ENCODE results near the gene NCLN. TPM values are rescaled to one million over a fixed set of nuclear protein-coding genes. Genes with fewer than 3 reads are reported as not detected.

The NCLN gene, protein sequence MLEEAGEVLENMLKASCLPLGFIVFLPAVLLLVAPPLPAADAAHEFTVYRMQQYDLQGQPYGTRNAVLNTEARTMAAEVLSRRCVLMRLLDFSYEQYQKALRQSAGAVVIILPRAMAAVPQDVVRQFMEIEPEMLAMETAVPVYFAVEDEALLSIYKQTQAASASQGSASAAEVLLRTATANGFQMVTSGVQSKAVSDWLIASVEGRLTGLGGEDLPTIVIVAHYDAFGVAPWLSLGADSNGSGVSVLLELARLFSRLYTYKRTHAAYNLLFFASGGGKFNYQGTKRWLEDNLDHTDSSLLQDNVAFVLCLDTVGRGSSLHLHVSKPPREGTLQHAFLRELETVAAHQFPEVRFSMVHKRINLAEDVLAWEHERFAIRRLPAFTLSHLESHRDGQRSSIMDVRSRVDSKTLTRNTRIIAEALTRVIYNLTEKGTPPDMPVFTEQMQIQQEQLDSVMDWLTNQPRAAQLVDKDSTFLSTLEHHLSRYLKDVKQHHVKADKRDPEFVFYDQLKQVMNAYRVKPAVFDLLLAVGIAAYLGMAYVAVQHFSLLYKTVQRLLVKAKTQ
- 10 to 100 TPM in 11 of 12 donors, not detected in 1; 17.7 to 44.3 (median 24.3) TPM for polyA plus RNA-seq (ENCODE audit: insufficient read length in 12 of 12)
- long read RNA-seq, donor 1, full-length matches to known transcripts = 4 of 4 reads
- long read RNA-seq, donor 1, partial matches to known transcripts = 0 of 4 reads
- long read RNA-seq, donor 1, other reads (novel, unspliced or antisense) = 0 of 4 reads
- long read RNA-seq, donor 2, full-length matches to known transcripts = 2 of 2 reads
- long read RNA-seq, donor 2, partial matches to known transcripts = 0 of 2 reads
- long read RNA-seq, donor 2, other reads (novel, unspliced or antisense) = 0 of 2 reads
- long read RNA-seq, donor 3, full-length matches to known transcripts = 1 of 1 reads
- long read RNA-seq, donor 3, partial matches to known transcripts = 0 of 1 reads
- long read RNA-seq, donor 3, other reads (novel, unspliced or antisense) = 0 of 1 reads
- long read RNA-seq, donor 4, full-length matches to known transcripts = 1 of 1 reads
- long read RNA-seq, donor 4, partial matches to known transcripts = 0 of 1 reads
- long read RNA-seq, donor 4, other reads (novel, unspliced or antisense) = 0 of 1 reads
- long read RNA-seq, donor 5, full-length matches to known transcripts = 3 of 3 reads
- long read RNA-seq, donor 5, partial matches to known transcripts = 0 of 3 reads
- long read RNA-seq, donor 5, other reads (novel, unspliced or antisense) = 0 of 3 reads
- long read RNA-seq, donor 6, full-length matches to known transcripts = 1 of 1 reads
- long read RNA-seq, donor 6, partial matches to known transcripts = 0 of 1 reads
- long read RNA-seq, donor 6, other reads (novel, unspliced or antisense) = 0 of 1 reads
- long read RNA-seq, donor 7, full-length matches to known transcripts = 2 of 2 reads
- long read RNA-seq, donor 7, partial matches to known transcripts = 0 of 2 reads
- long read RNA-seq, donor 7, other reads (novel, unspliced or antisense) = 0 of 2 reads
- long read RNA-seq, donor 8, full-length matches to known transcripts = 1 of 1 reads
- long read RNA-seq, donor 8, partial matches to known transcripts = 0 of 1 reads
- long read RNA-seq, donor 8, other reads (novel, unspliced or antisense) = 0 of 1 reads
- long read RNA-seq, donor 9, full-length matches to known transcripts = 2 of 2 reads
- long read RNA-seq, donor 9, partial matches to known transcripts = 0 of 2 reads
- long read RNA-seq, donor 9, other reads (novel, unspliced or antisense) = 0 of 2 reads
- long read RNA-seq, donor 10, full-length matches to known transcripts = 2 of 7 reads
- long read RNA-seq, donor 10, partial matches to known transcripts = 0 of 7 reads
- long read RNA-seq, donor 10, other reads (novel, unspliced or antisense) = 5 of 7 reads
- long read RNA-seq, donor 11, full-length matches to known transcripts = 1 of 1 reads
- long read RNA-seq, donor 11, partial matches to known transcripts = 0 of 1 reads
- long read RNA-seq, donor 11, other reads (novel, unspliced or antisense) = 0 of 1 reads

DNA sequence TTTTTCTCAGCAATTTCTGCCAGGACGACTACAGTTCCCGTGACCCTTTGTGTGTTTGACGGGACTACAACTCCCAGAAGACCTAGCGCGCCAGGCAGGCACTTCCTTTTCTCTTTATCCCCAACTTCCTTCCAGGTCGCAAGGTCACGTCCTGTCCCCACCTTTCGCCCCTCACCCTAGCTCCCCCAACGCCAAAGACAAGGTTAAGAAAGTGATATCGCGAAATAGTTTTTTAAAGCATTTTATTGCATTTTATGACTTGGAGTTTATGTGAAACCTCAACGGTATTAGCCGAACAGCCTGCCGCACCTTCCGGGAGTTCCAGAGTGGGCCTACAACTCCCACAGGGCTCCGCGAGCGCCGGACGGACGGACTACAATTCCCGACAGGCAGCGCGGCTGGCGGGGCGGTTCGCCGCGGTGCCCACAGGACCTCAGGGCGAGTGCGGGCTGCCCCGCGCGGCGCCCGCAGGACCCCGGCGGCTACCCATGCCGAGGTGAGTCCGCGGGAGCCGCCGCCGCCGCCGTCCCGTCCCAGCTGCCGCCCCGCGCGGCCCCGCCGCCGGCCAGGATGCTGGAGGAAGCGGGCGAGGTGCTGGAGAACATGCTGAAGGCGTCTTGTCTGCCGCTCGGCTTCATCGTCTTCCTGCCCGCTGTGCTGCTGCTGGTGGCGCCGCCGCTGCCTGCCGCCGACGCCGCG, at the start of gene NCLN:
NCLN (plus strand) TSS at position 470 of the 699 bp plus-strand sequence; CDS start at position 571, 101 bp downstream.
- DNase-seq = peak; percentile 98

DNA sequence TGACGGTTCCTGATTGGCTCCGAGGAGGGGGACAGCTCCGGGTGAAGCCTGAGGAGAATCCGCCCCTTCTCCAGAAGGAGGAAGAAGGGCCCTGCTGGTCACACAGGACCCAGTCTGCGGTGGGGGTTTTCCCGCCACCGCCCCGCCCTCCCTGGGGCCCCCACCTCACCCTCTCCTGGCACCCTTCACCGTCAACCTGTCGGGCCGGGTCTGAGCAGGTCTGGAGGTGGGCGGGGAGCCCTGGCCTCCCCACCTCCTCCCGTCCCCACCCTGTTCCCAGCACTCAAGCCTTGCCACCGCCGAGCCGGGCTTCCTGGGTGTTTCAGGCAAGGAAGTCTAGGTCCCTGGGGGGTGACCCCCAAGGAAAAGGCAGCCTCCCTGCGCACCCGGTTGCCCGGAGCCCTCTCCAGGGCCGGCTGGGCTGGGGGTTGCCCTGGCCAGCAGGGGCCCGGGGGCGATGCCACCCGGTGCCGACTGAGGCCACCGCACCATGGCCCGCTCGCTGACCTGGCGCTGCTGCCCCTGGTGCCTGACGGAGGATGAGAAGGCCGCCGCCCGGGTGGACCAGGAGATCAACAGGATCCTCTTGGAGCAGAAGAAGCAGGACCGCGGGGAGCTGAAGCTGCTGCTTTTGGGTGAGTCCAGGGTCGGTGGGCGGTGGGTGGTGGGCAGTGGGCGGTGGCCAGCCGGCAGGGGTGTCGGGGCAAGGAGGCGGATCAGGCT, 49.6 kb upstream of the NCLN start, which contains the start of gene GNA15:
GNA15 (plus strand) TSS at position 73 of the 723 bp plus-strand sequence; CDS start at position 491, 418 bp downstream.
- no peak for DNase-seq

DNA sequence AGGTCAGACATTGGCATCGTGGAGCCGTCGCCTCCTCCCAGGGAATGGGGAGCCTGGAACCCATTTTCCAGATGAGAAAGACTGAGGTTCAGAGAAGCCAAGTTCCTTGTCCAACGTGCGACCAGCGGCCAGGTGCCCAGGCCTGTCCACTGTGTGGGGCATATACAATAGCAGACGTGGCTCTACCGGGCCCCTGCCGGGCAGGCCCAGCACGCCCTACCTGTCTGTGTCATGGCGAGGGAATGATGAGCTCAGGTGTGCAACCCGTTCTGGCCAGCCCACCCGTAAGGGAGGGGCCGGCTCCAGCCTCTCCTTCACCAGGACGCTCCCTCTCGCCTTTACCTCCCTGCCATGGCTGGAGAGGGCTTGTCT, 49.1 kb upstream of the NCLN start:
- no peak for DNase-seq

DNA sequence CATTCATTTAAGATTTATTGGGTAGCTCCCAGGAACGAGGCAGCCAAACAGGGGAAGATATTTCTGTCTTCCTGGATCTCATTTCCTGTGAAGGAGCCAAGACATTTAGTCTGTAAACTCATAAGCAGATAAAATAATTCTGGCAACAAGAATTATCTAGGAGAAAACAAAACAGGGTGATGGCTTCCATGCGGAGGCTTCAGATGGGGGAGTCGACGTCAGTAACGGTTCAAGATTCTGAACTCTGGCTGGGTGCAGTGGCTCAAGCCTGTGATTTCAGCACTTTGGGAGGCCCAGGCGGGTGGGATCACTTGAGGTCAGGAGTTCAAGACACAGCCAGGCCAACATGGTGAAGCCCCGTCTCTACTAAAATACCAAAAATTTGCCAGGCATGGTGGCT, 48.6 kb upstream of the NCLN start:
- no peak for DNase-seq

DNA sequence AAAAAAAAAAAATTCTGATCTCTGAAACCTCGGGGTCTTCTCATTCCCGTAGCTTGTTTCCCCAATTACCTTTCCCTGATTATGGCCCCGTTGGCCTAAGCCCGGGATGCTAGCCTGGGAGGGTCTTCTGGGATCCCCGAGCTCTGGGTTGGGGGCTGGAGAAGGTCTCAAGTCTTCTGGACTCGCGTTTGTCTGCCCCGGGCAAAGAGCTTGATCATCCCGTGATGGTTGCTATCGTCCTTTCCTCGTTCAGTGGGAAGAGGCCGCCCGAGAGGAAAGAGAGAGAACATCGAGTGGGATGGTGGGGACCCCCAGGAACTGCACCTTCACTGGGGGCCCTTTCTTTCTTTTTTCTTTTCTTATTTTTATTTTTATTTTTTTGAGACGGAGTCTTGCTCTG, 47.5 kb upstream of the NCLN start:
- no peak for DNase-seq

DNA sequence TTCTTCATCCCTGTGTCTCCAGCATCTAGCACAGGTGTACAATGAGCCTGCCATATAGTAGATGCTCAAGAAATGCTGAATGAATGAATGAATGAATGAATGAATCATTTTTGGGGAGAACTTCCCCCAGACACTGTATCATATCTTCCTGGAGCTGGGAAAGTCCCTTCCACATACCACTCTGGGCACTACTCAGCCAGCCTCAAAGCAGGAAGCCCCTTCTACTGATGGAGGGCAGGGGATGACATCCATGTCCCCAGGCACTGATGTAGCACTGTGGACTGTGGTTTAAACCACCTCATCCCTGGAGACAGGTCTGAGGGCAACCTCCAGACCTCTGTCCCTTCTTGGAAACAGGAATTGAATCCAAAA, 45.1 kb upstream of the NCLN start:
- no peak for DNase-seq

DNA sequence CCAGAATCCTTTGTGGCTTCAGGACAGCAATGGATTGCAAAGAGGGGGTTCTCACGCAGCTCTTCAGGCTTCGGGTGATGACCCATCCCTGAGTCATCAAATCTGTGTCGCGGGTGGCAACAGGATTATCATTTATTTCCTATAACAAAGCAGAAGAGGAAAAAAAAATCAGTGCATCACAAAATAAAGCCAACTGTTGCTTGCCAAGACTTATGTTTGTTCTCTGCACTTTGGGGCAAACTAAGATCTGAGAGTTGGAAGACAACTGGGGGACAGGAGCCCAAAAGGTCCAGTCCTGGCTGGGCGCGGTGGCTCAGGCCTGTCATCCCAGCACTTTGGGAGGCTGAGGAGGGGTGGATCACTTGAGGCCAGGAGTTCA, 43.4 kb upstream of the NCLN start:
- DNase-seq = no peak

DNA sequence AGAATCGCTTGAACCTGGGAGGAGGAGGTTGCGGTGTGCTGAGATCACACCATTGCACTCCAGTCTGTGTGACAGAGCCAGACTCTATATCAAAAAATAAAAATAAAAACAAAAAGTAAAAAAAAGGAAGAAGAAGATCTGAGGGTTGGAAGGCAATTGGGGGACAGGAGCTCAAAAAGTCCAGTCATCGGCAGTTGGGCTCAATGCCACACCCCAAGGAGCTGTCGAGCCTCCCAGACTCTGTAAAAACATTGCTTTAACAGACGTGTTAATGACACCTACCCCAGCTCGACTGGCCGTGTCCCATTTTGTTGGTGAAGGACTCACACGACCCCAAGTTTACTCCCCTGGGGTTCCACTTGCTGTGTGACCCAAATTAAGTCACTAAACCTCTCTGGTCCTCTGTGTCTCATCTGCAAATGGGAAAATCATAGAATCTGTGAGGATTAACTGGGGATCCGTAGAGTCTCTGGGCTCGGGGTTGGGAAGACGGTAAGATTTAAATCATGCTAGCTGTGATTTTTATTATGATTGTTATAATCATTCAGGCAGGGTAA, 42.9 kb upstream of the NCLN start:
- DNase-seq = no peak

DNA sequence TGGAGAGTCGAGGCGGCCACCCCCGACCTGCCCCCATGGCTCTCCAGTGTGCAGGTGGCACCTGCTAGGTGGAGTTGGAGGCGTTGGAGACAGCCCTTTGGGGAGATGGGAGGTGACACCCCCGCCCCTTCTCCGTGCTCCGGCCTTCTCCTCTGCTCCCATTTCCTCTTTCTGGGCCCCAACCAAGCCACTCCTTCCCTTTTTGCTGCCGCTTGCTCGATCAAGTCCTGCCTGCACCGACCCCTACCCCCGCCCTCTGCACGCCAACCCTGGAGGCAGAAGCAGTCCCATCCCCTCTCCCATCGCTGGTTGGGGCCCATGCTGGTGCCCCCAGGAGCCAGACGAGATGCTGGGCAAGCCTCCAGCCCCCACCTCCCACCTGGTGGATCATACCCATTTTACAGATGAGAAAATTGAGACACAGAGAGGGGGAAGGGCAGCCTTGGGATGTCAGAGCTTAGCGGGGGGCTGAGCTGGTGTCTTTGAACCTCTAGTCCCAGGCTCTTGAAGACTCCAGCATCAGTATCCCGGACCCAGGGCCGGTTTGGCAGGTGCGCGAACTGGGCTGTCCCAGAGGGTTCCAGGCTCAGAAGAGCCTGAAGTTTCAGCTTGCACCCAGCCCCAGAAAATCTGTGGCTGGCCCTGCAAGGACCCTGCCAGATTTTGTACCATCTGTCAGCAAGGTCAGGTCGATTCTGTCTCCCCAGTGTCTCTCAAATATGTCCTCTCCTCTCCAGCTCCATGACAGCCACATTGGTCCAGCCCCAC, 39.6 kb upstream of the NCLN start:
- no peak for DNase-seq

DNA sequence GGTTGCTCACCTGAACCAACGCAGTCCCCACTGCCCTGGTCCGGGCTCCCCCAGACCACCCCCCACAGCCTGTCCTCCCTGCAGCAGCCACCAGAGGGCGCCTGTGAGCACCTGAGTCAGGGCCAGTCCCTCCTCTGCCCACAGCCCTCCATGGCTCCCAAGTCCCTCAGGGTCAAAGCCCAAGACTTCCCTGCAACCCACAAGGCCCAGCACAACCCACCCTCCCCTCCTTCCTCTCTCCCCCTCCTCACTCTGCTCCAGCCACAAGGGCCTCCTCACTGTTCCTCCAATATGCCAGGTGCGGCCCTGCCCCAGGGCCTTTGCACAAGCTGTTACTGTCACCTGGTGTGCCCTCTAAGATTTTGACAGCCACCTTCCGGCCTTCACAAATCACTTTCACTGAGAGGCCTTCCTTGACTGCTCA, 39.0 kb upstream of the NCLN start:
- DNase-seq = no peak

DNA sequence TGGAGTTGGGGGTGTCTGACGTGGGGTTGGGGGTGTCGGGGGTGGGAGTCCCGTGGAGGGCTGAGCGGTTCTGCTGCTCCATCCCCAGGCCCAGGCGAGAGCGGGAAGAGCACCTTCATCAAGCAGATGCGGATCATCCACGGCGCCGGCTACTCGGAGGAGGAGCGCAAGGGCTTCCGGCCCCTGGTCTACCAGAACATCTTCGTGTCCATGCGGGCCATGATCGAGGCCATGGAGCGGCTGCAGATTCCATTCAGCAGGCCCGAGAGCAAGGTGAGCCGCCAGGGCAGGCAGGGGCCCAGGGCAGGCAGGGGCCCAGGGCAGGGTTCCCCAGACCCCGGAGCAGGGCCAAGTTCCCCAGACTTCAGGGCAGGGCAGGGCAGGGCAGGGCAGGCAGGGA, 37.2 kb upstream of the NCLN start:
- no peak for DNase-seq

DNA sequence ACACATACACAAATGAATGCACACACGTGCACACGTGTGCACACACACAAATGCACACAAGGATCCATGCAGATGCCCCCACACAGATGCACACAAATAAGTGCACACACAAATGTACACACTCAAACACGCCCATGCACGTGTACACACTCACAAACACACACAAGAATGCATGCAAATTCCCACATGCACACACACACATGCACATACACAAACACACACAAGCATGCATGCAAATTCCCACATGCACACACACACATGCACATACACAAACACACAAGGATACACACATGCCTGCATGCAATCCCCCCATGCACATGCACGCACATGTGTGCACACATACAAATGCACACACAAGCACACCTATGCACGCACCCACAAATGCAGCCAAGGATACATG, 36.6 kb upstream of the NCLN start:
- no peak for DNase-seq

DNA sequence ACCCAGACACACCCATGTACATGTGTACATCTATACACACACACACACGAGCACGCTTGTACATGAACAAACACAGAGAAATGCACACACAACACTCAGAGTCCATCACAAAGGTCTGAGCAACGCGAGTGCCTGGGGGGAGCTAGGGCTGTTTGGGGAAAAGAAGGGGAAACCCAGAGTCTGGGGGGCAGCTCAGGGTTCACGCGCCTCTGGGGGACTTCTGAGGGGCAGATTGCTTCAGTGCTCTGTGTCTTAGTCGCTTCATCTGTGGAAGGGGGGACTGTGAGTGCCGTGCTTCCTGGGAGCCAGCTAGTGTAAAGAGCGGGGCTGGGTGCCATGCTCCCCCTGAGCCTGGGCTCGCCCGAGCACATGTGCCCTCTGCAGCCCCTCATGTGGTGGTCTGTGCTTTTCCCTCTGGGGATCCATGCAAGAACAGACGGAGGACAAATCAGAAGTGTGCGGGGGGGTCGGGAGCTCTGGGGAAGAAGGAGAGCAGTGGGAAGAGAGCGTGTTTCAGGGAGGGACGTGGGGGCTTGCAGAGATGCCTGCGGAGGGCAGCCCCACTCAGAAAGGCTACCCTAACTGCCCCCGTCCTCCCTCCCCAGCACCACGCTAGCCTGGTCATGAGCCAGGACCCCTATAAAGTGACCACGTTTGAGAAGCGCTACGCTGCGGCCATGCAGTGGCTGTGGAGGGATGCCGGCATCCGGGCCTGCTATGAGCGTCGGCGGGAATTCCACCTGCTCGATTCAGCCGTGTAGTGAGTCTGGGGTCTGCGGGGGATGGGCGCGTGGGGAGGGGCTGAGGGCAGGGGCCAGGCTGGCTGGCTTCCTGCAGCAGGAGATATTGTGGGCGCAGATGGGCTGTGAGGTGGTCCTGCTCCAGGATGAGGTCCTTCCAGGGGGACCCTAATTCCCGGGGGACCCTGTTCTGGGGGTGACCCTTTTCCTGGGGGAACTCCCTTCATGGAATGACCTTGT, 35.9 kb upstream of the NCLN start:
- no peak for DNase-seq

DNA sequence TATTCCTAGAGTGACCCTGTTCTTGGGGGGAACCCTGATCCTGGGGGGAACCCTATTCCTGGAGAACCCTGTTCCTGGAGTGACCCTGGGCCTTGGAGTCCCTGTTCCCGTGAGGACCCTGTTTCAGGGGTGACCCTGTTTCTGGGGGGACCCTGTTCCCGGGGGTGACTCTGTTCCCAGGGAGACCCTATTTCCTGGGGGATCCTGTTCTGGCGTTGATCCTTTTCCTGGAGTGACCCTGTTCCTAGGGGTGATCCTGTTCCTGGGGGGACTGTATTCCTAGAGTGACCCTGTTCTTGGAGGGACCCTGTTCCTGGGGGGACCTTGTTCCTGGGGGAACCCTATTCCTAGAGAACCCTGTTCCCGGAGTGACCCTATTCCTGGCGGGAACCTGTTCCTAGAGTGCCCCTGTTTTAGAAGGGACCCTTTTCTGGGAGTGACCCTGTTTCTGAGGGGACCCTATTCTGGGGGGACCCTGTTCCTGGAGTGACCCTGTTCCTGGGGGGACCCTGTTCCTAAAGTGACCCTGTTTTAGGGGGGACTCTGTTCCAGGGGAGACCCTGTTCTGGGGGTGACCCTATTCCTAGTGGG, 34.9 kb upstream of the NCLN start:
- no peak for DNase-seq

DNA sequence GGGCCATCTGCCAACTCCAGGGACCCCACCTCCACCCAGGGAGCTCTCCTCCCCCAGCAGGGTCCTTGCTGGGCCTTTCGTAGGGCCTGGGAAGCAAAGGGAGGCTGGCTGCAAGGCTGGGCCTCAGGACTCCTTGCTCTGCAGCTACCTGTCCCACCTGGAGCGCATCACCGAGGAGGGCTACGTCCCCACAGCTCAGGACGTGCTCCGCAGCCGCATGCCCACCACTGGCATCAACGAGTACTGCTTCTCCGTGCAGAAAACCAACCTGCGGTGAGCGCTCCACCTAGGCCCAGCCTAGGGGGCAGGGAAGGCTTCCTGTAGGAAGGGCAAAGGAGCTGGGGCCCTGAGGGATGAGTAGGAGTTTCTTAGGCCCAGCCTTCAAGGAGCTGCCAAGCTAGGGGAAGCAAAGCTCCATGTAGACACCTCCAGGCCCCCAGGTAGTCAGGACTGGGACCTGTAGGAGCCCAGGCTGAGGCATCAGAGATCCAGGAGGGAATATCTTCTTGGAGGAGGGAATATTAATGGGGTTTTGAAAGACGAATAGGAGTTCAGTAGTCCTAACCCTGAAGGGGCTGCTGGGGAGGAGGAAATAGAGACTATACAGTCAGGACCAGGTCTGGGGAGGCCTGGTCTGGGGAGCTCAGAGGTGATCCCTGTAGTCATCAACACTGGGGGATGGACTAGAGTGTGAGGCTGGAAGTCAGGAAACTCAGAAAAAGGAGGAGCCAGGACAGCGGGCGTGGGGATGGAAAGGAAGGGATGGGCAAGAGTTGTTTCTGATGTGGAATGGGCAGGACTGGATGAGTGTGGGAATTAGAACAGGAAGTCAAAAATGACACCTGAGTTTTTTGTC, 33.9 kb upstream of the NCLN start:
- DNase-seq = no peak

Measured in muscle of arm (tissue), 14 donors.